Trophoblast cell (in vitro differentiated cells and primary cell): ENCODE results near the gene ZAP70.

Experiments
- DNase-seq, 2 donors: peaks; one replicate each; pipeline ENCODE4 v3.0.0-alpha.2; 2016
- H2AFZ ChIP-seq: 2 replicates; pipeline ENCODE4 v1.6.1; 2013; ENCODE audit warnings: low read length, moderate library complexity, mild to moderate bottlenecking; ENCODE audit not compliant: insufficient read depth, poor library complexity
- H2AK5ac ChIP-seq: 2 replicates; pipeline ENCODE4 v1.6.1; 2013; ENCODE audit warnings: mild to moderate bottlenecking, low read length
- H2BK120ac ChIP-seq: 2 replicates; pipeline ENCODE4 v1.6.1; 2013; ENCODE audit warnings: low read length, mild to moderate bottlenecking, moderate library complexity; ENCODE audit not compliant: insufficient read depth, poor library complexity
- H2BK12ac ChIP-seq: 2 replicates; pipeline ENCODE4 v1.6.1; 2013; ENCODE audit warnings: mild to moderate bottlenecking, low read length, moderate library complexity
- H2BK5ac ChIP-seq: 2 replicates; pipeline ENCODE4 v1.6.1; 2013; ENCODE audit warnings: low read length, low read depth, moderate library complexity, mild to moderate bottlenecking; ENCODE audit not compliant: poor library complexity
- H3K14ac ChIP-seq: 2 replicates; pipeline ENCODE4 v1.6.1; 2013; ENCODE audit warnings: mild to moderate bottlenecking, low read length
- H3K18ac ChIP-seq: 2 replicates; pipeline ENCODE4 v1.6.1; 2013; ENCODE audit warnings: mild to moderate bottlenecking, low read length
- H3K23ac ChIP-seq: 2 replicates; pipeline ENCODE4 v1.6.1; 2013; ENCODE audit warnings: low read length
- H3K27ac ChIP-seq: 2 replicates; pipeline ENCODE4 v1.5.1; 2013; ENCODE audit warnings: low read depth, mild to moderate bottlenecking, inconsistent platforms, low read length, moderate library complexity
- H3K27me3 ChIP-seq: 2 replicates; pipeline ENCODE4 v1.6.1; 2013; ENCODE audit warnings: inconsistent platforms, mild to moderate bottlenecking, low read length, moderate library complexity; ENCODE audit not compliant: insufficient read depth
- H3K36me3 ChIP-seq, 2 experiments: 1 replicate in 1 of 2; 2 replicates in 1 of 2; pipeline ENCODE4 v1.6.1; 2013; ENCODE audit warnings: low read length in 2 of 2, mild to moderate bottlenecking in 2 of 2, moderate library complexity in 1 of 2; ENCODE audit not compliant: insufficient read depth in 2 of 2, control insufficient read depth in 1 of 2
- H3K4ac ChIP-seq: 2 replicates; pipeline ENCODE4 v1.6.1; 2013; ENCODE audit warnings: low read depth, mild to moderate bottlenecking, low read length, moderate library complexity
- H3K4me1 ChIP-seq, 2 experiments: 1 replicate in 1 of 2; 2 replicates in 1 of 2; pipeline ENCODE4 v1.6.1; 2013; ENCODE audit warnings: low read length in 2 of 2, mild to moderate bottlenecking in 2 of 2, moderate library complexity in 1 of 2; ENCODE audit not compliant: insufficient read depth in 2 of 2, control insufficient read depth in 1 of 2
- H3K4me2 ChIP-seq: 2 replicates; pipeline ENCODE4 v1.6.1; 2013; ENCODE audit warnings: inconsistent platforms, mild to moderate bottlenecking, low read length, moderate library complexity
- H3K4me3 ChIP-seq: 2 replicates; pipeline ENCODE4 v1.5.1; 2013; ENCODE audit warnings: mild to moderate bottlenecking, low read depth, low read length, inconsistent platforms
- H3K79me1 ChIP-seq: one replicate; pipeline ENCODE4 v1.6.1; 2013; ENCODE audit warnings: low read length
- H3K79me2 ChIP-seq: 2 replicates; pipeline ENCODE4 v1.6.1; 2013; ENCODE audit warnings: low read length, mild to moderate bottlenecking; ENCODE audit not compliant: control insufficient read depth, insufficient read depth, poor library complexity
- H3K9ac ChIP-seq: 2 replicates; pipeline ENCODE4 v1.6.1; 2013; ENCODE audit warnings: mild to moderate bottlenecking, low read length
- H3K9me3 ChIP-seq: 2 replicates; pipeline ENCODE4 v1.6.1; 2013; ENCODE audit warnings: low read depth, mild to moderate bottlenecking, control low read depth, inconsistent platforms, low read length; ENCODE audit not compliant: insufficient read depth
- H4K12ac ChIP-seq: 2 replicates; pipeline ENCODE4 v1.6.1; 2013; ENCODE audit warnings: low read depth, mild to moderate bottlenecking, low read length, moderate library complexity
- H4K8ac ChIP-seq: 2 replicates; pipeline ENCODE4 v1.6.1; 2013; ENCODE audit warnings: low read depth, mild to moderate bottlenecking, low read length, moderate library complexity
- H4K91ac ChIP-seq: one replicate; pipeline ENCODE4 v1.6.1; 2013; ENCODE audit warnings: low read depth, mild to moderate bottlenecking, low read length, moderate library complexity
- WGBS: extraction: QIAGEN DNeasy Blood & Tissue Kit; methylation state at CpG from one replicate; pipeline ENCODE4 v1.1.7; 2013; ENCODE audit warnings: missing lambda C conversion rate; ENCODE audit not compliant: insufficient read length, insufficient coverage; ENCODE audit errors: extremely low coverage; 5-methylcytosine and 5-hydroxymethylcytosine counted together

The ZAP70 gene

DNA sequence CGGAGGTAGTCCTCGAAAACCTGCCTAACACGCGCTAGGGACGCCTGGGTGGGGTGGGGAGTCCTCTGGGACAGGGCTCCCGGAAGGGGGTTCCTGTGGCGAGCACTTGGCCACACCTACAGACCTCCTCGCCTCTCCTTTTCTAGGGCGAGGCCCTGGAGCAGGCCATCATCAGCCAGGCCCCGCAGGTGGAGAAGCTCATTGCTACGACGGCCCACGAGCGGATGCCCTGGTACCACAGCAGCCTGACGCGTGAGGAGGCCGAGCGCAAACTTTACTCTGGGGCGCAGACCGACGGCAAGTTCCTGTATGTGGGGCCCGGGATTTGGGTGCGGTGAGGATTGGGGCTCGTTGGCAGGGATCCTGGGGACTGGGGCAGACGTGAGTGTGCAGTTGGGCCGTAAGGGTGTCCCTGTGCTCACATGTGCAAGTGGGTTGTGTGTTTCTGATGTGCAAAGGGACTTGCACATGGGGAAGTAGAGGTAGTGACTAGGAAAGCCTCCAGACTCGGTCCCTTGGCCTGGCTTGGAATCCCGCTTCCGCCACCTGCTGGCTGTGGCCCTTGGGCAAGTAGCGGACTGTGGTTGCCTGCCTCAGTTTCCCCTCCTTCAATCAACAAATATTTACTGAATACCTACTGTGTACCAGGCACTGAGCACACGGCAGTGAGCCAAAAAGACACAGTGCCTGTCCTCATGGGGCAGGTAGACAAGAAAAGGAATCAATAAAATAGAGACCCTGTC, 11.7 kb downstream of the ZAP70 start:
- Histone ChIP-seq H3K4me1 (peaks cover 4% of the 10 kb centered on the region in 2 experiments), H2BK12ac (no peak overlapping the region), H3K14ac (no peak overlapping the region), H2AFZ (no peak overlapping the region), H3K18ac (no peak overlapping the region), H3K23ac (no peak overlapping the region), H3K4ac (no peak overlapping the region), H2AK5ac (no peak overlapping the region), H3K9me3 (peaks cover 7% of the 10 kb centered on the region), H3K27ac (no peak overlapping the region), H2BK120ac (no peak overlapping the region), H3K4me2 (no peak overlapping the region), H4K91ac (no peak overlapping the region), H3K36me3 (no peaks in the 10 kb centered on the region), H3K9ac (no peak overlapping the region), H3K4me3 (no peak overlapping the region), H2BK5ac (no peak overlapping the region), H4K12ac (no peak overlapping the region), H4K8ac (no peak overlapping the region), H3K79me2 (no peaks in the 10 kb centered on the region), H3K27me3 (no peaks in the 10 kb centered on the region), H3K79me1 (no peaks in the 10 kb centered on the region)
- WGBS: no CpG with 5 or more reads among the region's 31 CpGs
- DNase-seq: no peak

DNA sequence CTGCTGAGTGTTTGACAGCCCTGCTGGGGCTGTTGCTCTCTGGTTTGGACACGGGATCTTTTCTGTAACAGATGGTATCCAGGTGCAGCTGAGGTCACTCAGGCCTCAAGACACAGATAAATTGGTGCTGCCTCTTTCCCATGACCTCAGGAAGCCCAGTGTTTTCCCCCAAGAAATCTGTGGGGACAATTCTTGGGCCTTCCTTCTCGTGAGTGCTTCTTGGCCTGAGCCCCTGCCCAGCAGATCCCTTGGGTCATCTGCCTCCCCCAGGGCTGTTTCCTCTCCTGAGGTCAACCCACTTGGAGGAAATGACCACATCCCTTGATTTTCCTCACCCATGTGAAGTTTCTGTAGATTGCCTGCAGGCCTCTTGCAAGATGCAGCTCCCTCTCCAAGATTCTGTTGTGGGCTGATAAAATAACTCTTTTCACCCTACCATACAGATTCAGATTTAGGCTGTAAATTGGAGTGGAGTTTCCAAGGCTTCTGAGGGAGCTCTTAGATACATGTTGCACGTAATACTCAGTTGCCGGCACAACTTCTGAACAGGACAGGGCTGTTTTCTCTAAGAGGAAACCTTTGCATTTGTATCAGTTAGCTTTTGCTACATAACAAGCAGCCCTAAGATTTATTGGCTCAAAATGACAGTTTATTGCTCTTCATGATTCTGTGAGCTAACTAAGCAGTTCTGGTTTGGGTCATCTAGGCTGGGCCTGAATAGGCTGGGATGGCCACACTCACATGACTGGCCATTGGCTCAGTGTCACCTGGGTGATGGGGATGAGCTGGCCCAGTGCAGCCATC, 13.1 kb downstream of the ZAP70 start:
- no peak for DNase-seq
- Histone ChIP-seq H3K36me3 (no peaks in the 10 kb centered on the region), H2AK5ac (no peak overlapping the region), H3K23ac (no peak overlapping the region), H2BK5ac (no peak overlapping the region), H2BK120ac (no peak overlapping the region), H3K79me1 (no peaks in the 10 kb centered on the region), H4K8ac (no peak overlapping the region), H3K79me2 (no peaks in the 10 kb centered on the region), H3K14ac (no peak overlapping the region), H3K9ac (no peak overlapping the region), H4K91ac (no peak overlapping the region), H3K4me1 (peaks cover 4% of the 10 kb centered on the region in 2 experiments), H2BK12ac (no peak overlapping the region), H3K4ac (no peak overlapping the region), H4K12ac (no peak overlapping the region), H3K9me3 (peaks cover 10% of the 10 kb centered on the region), H3K4me2 (no peak overlapping the region), H2AFZ (no peak overlapping the region), H3K4me3 (no peak overlapping the region), H3K27ac (no peak overlapping the region), H3K27me3 (no peaks in the 10 kb centered on the region), H3K18ac (no peak overlapping the region)
- no CpG with 5 or more reads among the region's 4 CpGs for WGBS

DNA sequence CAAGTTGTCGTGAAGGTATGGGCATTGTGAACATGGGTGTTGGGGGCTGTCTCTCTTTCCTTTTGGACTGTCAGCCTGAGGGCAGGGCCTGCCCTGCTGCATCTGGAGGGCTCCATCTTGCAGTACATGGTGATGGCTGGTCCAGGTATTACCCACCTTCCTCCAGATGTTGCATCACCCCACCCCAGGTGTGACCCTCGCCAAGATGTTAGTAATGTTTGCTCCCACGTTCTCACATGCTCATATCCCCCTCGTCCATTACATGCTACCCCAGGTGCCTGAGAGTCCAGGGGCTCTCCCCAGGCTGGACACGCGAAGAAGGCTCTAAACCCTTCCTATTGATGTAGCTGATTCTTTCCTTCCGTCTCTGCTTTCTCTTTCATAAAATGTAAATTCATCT, 13.9 kb downstream of the ZAP70 start:
- no peak overlapping the region for H2BK12ac ChIP-seq

DNA sequence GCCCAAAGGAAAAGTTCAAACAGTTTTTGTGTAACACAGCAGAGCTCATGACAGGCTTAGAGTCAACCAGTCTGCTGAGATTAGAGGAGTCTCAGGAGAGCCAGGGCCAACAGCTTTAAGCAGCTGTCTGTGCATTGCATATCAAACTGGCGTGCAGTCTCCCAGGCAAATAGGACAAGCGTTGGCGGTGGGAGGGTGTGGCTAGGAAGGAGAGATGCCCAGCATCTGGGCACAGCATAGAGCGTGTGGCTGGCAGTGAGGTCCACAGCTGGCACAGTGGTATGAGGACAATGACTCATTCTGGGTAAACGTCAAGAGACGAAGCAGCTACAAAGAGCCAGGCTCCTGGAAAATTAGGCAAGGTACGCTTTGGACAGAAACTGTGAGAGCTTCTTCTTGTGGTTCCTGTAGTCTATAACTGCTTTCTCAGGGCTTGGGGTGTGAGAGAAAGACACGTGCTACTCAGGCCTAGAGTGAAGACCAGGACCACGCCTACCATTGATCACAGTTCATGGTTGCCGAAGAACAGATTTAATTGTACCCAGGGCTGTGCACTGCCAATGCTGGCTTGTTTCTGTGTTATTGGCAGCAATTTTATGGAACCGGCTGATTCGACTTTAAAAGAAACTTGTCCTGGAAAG, 14.8 kb downstream of the ZAP70 start:
- no peak overlapping the region for H4K12ac ChIP-seq
- H3K27me3 ChIP-seq: no peaks in the 10 kb centered on the region
- peaks cover 4% of the 10 kb centered on the region in 2 experiments for H3K4me1 ChIP-seq
- no peak overlapping the region for H3K14ac ChIP-seq
- no peak overlapping the region for H2BK12ac ChIP-seq
- no peak overlapping the region for H2AK5ac ChIP-seq
- no peak overlapping the region for H4K8ac ChIP-seq
- no peak overlapping the region for H3K23ac ChIP-seq
- H2AFZ ChIP-seq: no peak overlapping the region
- no peaks in the 10 kb centered on the region for H3K79me1 ChIP-seq
- H3K9ac ChIP-seq: no peak overlapping the region
- H3K9me3 ChIP-seq: peaks cover 12% of the 10 kb centered on the region
- no peak overlapping the region for H2BK5ac ChIP-seq
- no peak for DNase-seq
- no peak overlapping the region for H2BK120ac ChIP-seq
- no peaks in the 10 kb centered on the region for H3K36me3 ChIP-seq
- no peak overlapping the region for H4K91ac ChIP-seq
- no peak overlapping the region for H3K4ac ChIP-seq
- no peaks in the 10 kb centered on the region for H3K79me2 ChIP-seq
- no CpG with 5 or more reads among the region's 12 CpGs for WGBS
- no peak overlapping the region for H3K18ac ChIP-seq
- H3K4me3 ChIP-seq: no peak overlapping the region
- no peak overlapping the region for H3K4me2 ChIP-seq
- no peak overlapping the region for H3K27ac ChIP-seq

More for the DNA sequence above, 13.9 kb downstream of the ZAP70 start:
- Histone ChIP-seq H2BK120ac (no peak overlapping the region), H3K9ac (no peak overlapping the region), H3K4me2 (no peak overlapping the region), H3K23ac (no peak overlapping the region), H3K4me1 (peaks cover 4% of the 10 kb centered on the region in 2 experiments), H3K27me3 (no peaks in the 10 kb centered on the region), H2AFZ (no peak overlapping the region), H3K18ac (no peak overlapping the region), H4K91ac (no peak overlapping the region), H4K12ac (no peak overlapping the region), H3K14ac (no peak overlapping the region), H3K36me3 (no peaks in the 10 kb centered on the region), H3K4ac (no peak overlapping the region), H3K79me1 (no peaks in the 10 kb centered on the region), H3K9me3 (peaks cover 12% of the 10 kb centered on the region), H3K27ac (no peak overlapping the region), H2AK5ac (no peak overlapping the region), H3K79me2 (no peaks in the 10 kb centered on the region), H2BK5ac (no peak overlapping the region), H4K8ac (no peak overlapping the region), H3K4me3 (no peak overlapping the region)
- no CpG with 5 or more reads among the region's 7 CpGs for WGBS
- DNase-seq: no peak
